Gastroesophageal sphincter (tissue), 4 donors: Measurements from ENCODE around the gene CPM. TPM values are rescaled to one million over a fixed set of nuclear protein-coding genes. Genes with fewer than 3 reads are reported as not detected.
"Not testable (repeated sequence)": the region's sequence is repeated elsewhere in the genome, so short reads cannot be mapped to it uniquely, and the experiment has no call there.

Source experiments
- ATAC-seq: fragments of 150-250 bp; one replicate; pipeline ENCODE4 v1.9.1; 2016; ENCODE audit warnings: mild to moderate bottlenecking, moderate library complexity
- H3K27ac ChIP-seq, 4 donors: fragments of 200-600 bp; sonication (generic) in 3 of 4; 1 replicate in 3 of 4; 2 replicates in 1 of 4; pipeline ENCODE4 v1.5.1; 2016 to 2019
- H3K27me3 ChIP-seq: fragments of 200-600 bp; sonication (generic); one replicate; pipeline ENCODE4 v1.5.1; 2019
- H3K36me3 ChIP-seq, 2 donors: fragments of 200-600 bp; sonication (generic); one replicate each; pipeline ENCODE4 v1.5.1; 2019; ENCODE audit warnings: control low read depth in 1 of 2
- H3K4me1 ChIP-seq, 3 donors: fragments of 200-600 bp; sonication (generic); 1 replicate in 2 of 3; 2 replicates in 1 of 3; pipeline ENCODE4 v1.5.1; 2016 to 2019; ENCODE audit warnings: control low read depth in 2 of 3
- H3K4me3 ChIP-seq, 2 donors: fragments of 200-600 bp; sonication (generic); one replicate each; pipeline ENCODE4 v1.5.1; 2019; ENCODE audit warnings: mild to moderate bottlenecking in 1 of 2, moderate library complexity in 1 of 2
- H3K9me3 ChIP-seq, 3 donors: fragments of 200-600 bp; sonication (generic); one replicate each; pipeline ENCODE4 v1.5.1; 2017 to 2019; ENCODE audit warnings: control low read depth in 2 of 3
- CTCF ChIP-seq, 4 experiments: fragments of 200-600 bp in 2 of 4; fragments of 450-650 bp in 2 of 4; sonication (generic) in 1 of 4; IDR thresholded peaks; one replicate each; pipeline ENCODE4 v1.5.1; 2017 to 2019; ENCODE audit warnings: antibody characterized with exemption in 4 of 4, mild to moderate bottlenecking in 2 of 4, moderate library complexity in 2 of 4
- EP300 ChIP-seq: sonication (generic); formaldehyde crosslinking; IDR thresholded peaks from one replicate; pipeline ENCODE4 v1.6.1; 2017; ENCODE audit warnings: antibody characterized with exemption, mild to moderate bottlenecking
- POLR2A ChIP-seq, 2 donors: fragments of 450-650 bp; IDR thresholded peaks; one replicate each; pipeline ENCODE4 v1.6.1; 2017; ENCODE audit warnings: antibody characterized with exemption in 2 of 2, mild to moderate bottlenecking in 2 of 2, moderate library complexity in 1 of 2
- POLR2AphosphoS5 ChIP-seq: sonication (generic); formaldehyde crosslinking; IDR thresholded peaks from one replicate; pipeline ENCODE4 v1.6.1; 2017; ENCODE audit warnings: antibody characterized with exemption
- WGBS, 2 donors: methylation state at CpG; one replicate each; pipeline ENCODE4 v1.1.5; 2018; ENCODE audit warnings: low coverage in 1 of 2; 5-methylcytosine and 5-hydroxymethylcytosine counted together
- total RNA-seq, 4 donors: library from RNA; depleted of rRNA; stranded (reverse); fragments of >200 nt; gene quantifications; one replicate each; pipeline ENCODE4 v1.1.0, GENCODE V29; 2016

The CPM gene
- total RNA-seq, 4 donors from 2014 or later: 24.9 to 57.3 (median 50.5) TPM

DNA sequence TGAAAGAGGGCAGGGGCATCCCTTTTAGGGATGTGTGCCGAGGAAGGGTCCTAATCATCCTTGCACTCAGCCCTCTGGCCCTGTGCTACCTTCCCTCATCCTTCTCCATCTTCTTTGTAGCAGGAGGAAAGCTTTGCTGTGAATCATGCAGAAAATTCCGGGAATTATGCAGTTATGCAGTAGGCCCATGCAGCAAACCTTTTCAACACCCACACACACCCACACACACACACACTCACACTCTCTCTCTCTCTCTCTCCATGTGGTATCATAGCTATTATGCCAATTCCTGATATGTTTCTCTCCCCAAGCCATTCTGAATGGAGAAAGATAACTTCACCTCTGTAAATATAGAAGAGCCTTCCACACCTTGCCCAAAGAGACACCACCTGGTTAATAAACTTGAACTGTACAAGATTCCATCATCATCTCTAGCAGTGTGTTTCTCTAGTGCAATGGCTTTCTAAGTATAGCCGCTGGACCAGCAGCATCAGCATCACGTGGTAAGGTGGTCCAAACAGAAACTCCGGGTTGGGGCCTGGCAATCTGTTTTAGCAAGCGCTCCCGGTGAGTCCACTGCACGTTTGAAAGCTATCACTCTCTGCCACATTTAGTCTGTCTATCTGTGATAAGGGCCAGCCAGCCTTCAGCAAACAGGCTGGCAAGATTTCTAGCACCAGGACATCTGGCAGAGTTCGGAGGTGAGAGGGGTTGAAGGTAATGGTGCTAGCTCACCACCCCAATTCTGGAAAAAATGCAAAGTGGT is 67.4 kb downstream of the CPM start:
- no peak for ATAC-seq
- TF ChIP-seq CTCF (IDR thresholded peaks at IDR 0.05): no peak
- 73 to 100% methylated on average over 2 to 3 of the region's 9 CpGs for WGBS, 2 donors
- Histone ChIP-seq H3K4me3 (no peak overlapping the region), H3K27ac (no peak overlapping the region), H3K9me3 (no peaks in the 10 kb centered on the region), H3K36me3 (peaks cover 0 to 14% of the 10 kb centered on the region in 2 donors), H3K27me3 (no peaks in the 10 kb centered on the region), H3K4me1 (peaks cover 0 to 6% (median 0%) of the 10 kb centered on the region in 3 donors)

DNA sequence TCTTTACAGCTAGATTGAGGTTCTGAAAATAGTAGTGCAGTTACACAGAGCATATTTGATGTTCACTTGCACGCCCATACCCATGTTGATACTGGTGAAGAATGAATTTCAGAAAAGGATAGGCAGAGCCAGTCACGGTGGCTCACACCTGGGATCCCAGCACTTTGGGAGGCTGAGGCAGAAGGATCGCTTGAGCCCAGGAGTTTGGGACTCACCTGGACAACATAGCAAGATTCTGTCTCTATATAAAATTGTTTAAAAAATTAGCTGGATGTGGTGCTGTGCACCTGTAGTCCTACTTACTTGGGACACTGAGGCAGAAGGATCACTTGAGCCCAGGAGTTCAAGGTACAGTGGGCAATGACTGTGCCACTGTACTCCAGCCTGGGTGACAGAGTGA is 68.4 kb downstream of the CPM start:
- TF ChIP-seq CTCF (IDR thresholded peaks at IDR 0.05) (no peak), EP300 (no peak), POLR2A (IDR thresholded peaks at IDR 0.05) (no peak), POLR2AphosphoS5 (no peak)
- Histone ChIP-seq H3K4me3 (no peak overlapping the region), H3K27ac (no peak overlapping the region), H3K4me1 (peaks cover 0 to 6% (median 0%) of the 10 kb centered on the region in 3 donors), H3K9me3 (no peaks in the 10 kb centered on the region), H3K27me3 (no peaks in the 10 kb centered on the region), H3K36me3 (peaks cover 0 to 13% of the 10 kb centered on the region in 2 donors)
- WGBS, 2 donors: 88 to 93% methylated on average over 3 of the region's 3 CpGs
- ATAC-seq: no peak

DNA sequence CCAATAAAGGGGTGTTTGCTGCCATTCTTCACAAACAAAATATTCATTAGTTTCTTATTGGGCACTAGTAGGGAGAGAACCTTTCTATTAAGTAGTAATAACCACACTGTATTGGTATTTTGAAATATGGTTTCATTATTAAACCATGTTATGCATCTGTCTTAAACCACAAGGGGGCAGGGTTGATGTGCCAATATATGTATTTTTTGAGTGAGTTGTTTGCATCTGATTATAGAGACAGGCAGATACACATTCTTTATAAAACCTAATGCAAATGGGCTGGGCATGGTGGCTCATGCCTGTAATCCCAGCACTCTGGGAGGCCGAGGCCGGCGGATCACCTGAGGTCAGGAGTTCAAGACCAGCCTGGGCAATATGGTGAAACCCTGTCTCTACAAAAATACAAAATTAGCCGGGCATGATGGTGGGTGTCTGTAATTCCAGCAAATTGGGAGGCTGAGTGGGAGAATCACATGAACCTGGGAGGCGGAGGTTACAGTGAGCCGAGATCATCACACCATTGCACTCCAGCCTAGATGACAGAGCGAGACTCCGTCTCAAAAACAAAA is 69.0 kb downstream of the CPM start:
- WGBS, 2 donors: 34 to 81% methylated on average over 2 to 6 of the region's 8 CpGs
- not testable (repeated sequence) for H3K27me3 ChIP-seq, H3K27ac ChIP-seq, H3K4me1 ChIP-seq, H3K4me3 ChIP-seq, ATAC-seq, H3K9me3 ChIP-seq
- TF ChIP-seq CTCF (IDR thresholded peaks at IDR 0.05): peak; percentile 23 to 56 (median 52)
- peaks cover 0 to 11% of the 10 kb centered on the region in 2 donors for H3K36me3 ChIP-seq

DNA sequence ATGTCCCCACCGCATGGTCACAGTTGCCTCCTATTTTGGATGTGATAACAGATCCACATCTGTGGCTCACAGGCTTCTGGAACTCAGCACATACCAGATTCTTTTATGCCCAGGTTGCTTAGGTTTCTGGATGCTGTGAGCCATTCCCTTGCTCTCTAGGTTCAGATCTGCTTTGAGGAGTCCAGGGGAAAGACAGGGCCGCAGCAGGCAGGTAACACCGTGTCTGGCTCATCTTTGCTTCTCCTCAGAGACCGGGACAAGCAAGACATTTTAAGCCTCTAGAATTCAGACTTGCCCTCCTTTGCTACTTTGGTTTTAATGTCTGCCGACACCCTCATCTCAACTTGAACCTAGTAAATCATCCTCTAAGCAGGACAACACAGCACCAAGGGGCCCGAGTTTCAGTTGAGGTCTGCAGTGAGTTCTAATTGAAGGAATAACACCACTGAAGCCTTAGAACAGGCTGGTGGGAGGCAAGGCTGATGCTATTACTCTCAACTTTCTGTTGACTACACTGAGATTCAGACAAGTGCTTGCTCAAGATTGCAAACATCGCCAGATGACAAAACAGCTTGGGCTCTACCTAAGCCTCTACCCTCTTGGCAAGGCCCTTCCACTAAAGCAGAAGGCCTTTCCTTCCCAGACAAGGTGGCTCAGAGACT is 69.7 kb downstream of the CPM start:
- Histone ChIP-seq H3K4me3 (no peak overlapping the region), H3K27me3 (no peaks in the 10 kb centered on the region), H3K9me3 (no peaks in the 10 kb centered on the region), H3K36me3 (peaks cover 0 to 7% of the 10 kb centered on the region in 2 donors), H3K4me1 (peaks cover 0 to 6% (median 0%) of the 10 kb centered on the region in 3 donors), H3K27ac (no peak overlapping the region)
- 68 to 82% methylated on average over 4 to 5 of the region's 7 CpGs for WGBS, 2 donors
- ATAC-seq: no peak
- TF ChIP-seq POLR2AphosphoS5: no peak
- TF ChIP-seq EP300: no peak
- no peak for TF ChIP-seq CTCF (IDR thresholded peaks at IDR 0.05)
- TF ChIP-seq POLR2A (IDR thresholded peaks at IDR 0.05): no peak

GRCh38 chr12:68861890-68862289 is 71.1 kb downstream of the CPM start:
- no peak for ATAC-seq
- peaks cover 0 to 6% (median 0%) of the 10 kb centered on the region in 3 donors for H3K4me1 ChIP-seq
- H3K27ac ChIP-seq: no peak overlapping the region
- no peaks in the 10 kb centered on the region for H3K27me3 ChIP-seq
- peaks cover 0 to 7% of the 10 kb centered on the region in 2 donors for H3K36me3 ChIP-seq
- no peak for TF ChIP-seq CTCF (IDR thresholded peaks at IDR 0.05)
- TF ChIP-seq POLR2A (IDR thresholded peaks at IDR 0.05): no peak
- no peak for TF ChIP-seq EP300
- no peak for TF ChIP-seq POLR2AphosphoS5
- no peaks in the 10 kb centered on the region for H3K9me3 ChIP-seq
- no peak overlapping the region for H3K4me3 ChIP-seq
- WGBS, 2 donors: 90 to 100% methylated on average over 3 of the region's 3 CpGs
